HAP-1 (cell line): ENCODE measurements around the gene ZNRF3.
"Not testable (repeated sequence)": the region's sequence is repeated elsewhere in the genome, so short reads cannot be mapped to it uniquely, and the experiment has no call there.

Source experiments
- DNase-seq, 2 experiments: peaks; one replicate each; pipeline ENCODE4 v3.0.0-alpha.2; 2016 to 2020; ENCODE audit warnings: low spot score in 2 of 2
- H3K27me3 ChIP-seq: fragments of 250-450 bp; sonication (Bioruptor Pico); 2 replicates; pipeline ENCODE4 v1.5.1; 2020; ENCODE audit warnings: low read depth, mild to moderate bottlenecking, moderate library complexity
- H3K36me3 ChIP-seq: fragments of 250-450 bp; sonication (Bioruptor Pico); replicated peaks from 2 replicates; pipeline ENCODE4 v1.5.1; 2020; ENCODE audit warnings: mild to moderate bottlenecking
- H3K4me1 ChIP-seq: fragments of 250-450 bp; sonication (Bioruptor Pico); 2 replicates; pipeline ENCODE4 v1.5.1; 2020; ENCODE audit warnings: mild to moderate bottlenecking
- H3K4me3 ChIP-seq: fragments of 250-450 bp; sonication (Bioruptor Pico); 2 replicates; pipeline ENCODE4 v1.5.1; 2020; ENCODE audit warnings: mild to moderate bottlenecking, moderate library complexity
- H3K9me3 ChIP-seq: fragments of 250-450 bp; sonication (Bioruptor Pico); 2 replicates; pipeline ENCODE4 v1.5.1; 2020; ENCODE audit warnings: mild to moderate bottlenecking, moderate library complexity
- in situ Hi-C: fragments of 300-500 bp; cut with MboI; formaldehyde crosslinking; loops from 3 replicates; pipeline ENCODE4 v1.14.3; 2020; ENCODE audit warnings: low sequenced_read_pairs, inconsistent platforms, mixed read lengths

ZNRF3 gene

GRCh38 chr22:28868389-28868788, 15.0 kb upstream of the ZNRF3 start:
- H3K4me3 ChIP-seq, H3K4me1 ChIP-seq, H3K27me3 ChIP-seq, H3K9me3 ChIP-seq, H3K36me3 ChIP-seq, in situ Hi-C loops: not testable (repeated sequence)
- DNase-seq: peak in 1 of 2 experiments; percentile 22

GRCh38 chr22:28869736-28870135, 13.6 kb upstream of the ZNRF3 start:
- no peak for DNase-seq
- Histone ChIP-seq H3K36me3 (no peaks in the 10 kb centered on the region), H3K27me3 (no peaks in the 10 kb centered on the region), H3K4me3 (no peak overlapping the region), H3K4me1 (no peaks in the 10 kb centered on the region; the same call in 1 of the 2 replicates), H3K9me3 (no peaks in the 10 kb centered on the region)
- in situ Hi-C loops: no loop called here

GRCh38 chr22:28873183-28873963, 10.0 kb upstream of the ZNRF3 start:
- H3K27me3 ChIP-seq: no peaks in the 10 kb centered on the region
- no peak overlapping the region for H3K4me3 ChIP-seq
- DNase-seq: peak in 1 of 2 experiments; percentile 26
- no peaks in the 10 kb centered on the region; the same call in 1 of the 2 replicates for H3K4me1 ChIP-seq
- in situ Hi-C loops: no loop called here
- no peaks in the 10 kb centered on the region for H3K9me3 ChIP-seq
- H3K36me3 ChIP-seq: no peaks in the 10 kb centered on the region

DNA sequence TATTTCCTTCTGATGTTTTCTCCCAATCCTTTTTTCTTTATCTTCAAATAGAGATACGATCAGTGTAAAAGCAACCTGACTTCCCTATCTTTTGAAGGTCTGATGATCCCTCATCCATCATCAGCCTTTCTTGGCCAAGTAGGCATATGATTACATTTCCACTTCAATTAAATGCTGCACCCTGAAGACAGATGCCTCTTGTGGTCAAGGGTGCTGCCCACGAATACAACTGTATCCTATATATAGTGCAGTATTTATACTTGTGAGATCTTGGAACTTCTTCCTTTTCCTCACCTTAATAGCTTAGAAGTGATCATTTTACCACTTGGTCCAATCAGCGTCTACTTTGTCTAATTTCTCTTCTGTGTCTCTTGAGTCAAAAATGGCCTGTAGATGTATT, 9.3 kb upstream of the ZNRF3 start:
- no peaks in the 10 kb centered on the region for H3K36me3 ChIP-seq
- no peaks in the 10 kb centered on the region; the same call in 1 of the 2 replicates for H3K4me1 ChIP-seq
- no peaks in the 10 kb centered on the region for H3K9me3 ChIP-seq
- in situ Hi-C loops: no loop called here
- no peak for DNase-seq
- no peaks in the 10 kb centered on the region for H3K27me3 ChIP-seq
- no peak overlapping the region for H3K4me3 ChIP-seq

DNA sequence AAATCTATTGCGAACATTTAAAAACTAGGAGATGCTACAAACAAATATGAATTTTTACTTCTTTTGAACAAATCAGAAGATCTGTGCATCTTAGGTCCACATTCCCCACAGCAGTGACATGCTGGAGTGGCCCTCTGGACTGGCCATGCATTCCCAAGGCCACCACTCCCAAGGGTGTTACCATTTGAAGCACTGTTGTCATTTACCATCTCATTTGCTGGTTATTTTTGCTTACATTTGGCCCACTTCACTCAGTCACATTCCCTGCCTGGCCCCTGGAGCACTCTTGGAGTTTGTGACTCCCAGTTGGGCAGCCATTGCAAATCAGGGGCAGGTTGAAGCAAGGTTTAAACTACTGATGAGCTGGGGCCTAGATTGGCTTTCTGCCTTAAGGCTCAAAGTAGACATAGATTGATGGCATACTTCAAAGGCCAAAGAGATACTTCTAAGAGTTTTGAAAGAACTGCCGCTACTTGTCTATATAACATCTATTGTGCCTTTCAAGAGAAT, 8.5 kb upstream of the ZNRF3 start:
- in situ Hi-C loops: no loop called here
- Histone ChIP-seq H3K36me3 (no peaks in the 10 kb centered on the region), H3K4me1 (no peaks in the 10 kb centered on the region; the same call in 1 of the 2 replicates), H3K27me3 (no peaks in the 10 kb centered on the region), H3K9me3 (no peaks in the 10 kb centered on the region), H3K4me3 (no peak overlapping the region)
- no peak for DNase-seq

DNA sequence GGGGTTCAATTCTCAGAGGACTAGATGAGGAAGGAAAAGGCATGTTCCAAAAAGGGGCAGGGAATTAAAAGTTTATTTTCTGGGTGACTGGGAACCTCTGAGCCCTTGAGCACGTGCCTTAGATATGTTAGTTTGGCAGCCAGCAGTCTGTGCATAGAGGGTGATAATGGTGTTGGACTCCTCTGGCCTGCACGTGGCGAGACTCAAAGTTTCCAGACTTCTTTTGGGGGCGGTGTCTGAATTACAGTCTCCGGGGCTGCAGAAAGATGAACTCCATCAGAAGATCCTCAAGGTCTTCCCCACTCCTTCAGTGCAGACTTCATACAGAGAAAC, 861 bp upstream of the ZNRF3 start:
- DNase-seq: no peak
- peak overlapping the region; percentile 52 for H3K4me3 ChIP-seq
- no peaks in the 10 kb centered on the region; the same call in 1 of the 2 replicates for H3K27me3 ChIP-seq
- H3K9me3 ChIP-seq: no peaks in the 10 kb centered on the region
- peaks cover 32% of the 10 kb centered on the region for H3K4me1 ChIP-seq
- in situ Hi-C loops: no loop called here
- H3K36me3 ChIP-seq: no peaks in the 10 kb centered on the region

GRCh38 chr22:28883657-28883916, 215 bp downstream of the ZNRF3 start:
- DNase-seq: no peak
- H3K4me1 ChIP-seq: peaks cover 42% of the 10 kb centered on the region
- no peaks in the 10 kb centered on the region for H3K9me3 ChIP-seq
- in situ Hi-C loops: no loop called here
- H3K36me3 ChIP-seq: no peaks in the 10 kb centered on the region
- H3K27me3 ChIP-seq: no peaks in the 10 kb centered on the region; the same call in 1 of the 2 replicates
- peak overlapping the region; percentile 54 for H3K4me3 ChIP-seq

GRCh38 chr22:28883917-28884746, 760 bp downstream of the ZNRF3 start:
- DNase-seq: peak in 1 of 2 experiments; percentile 45
- Histone ChIP-seq H3K9me3 (no peaks in the 10 kb centered on the region), H3K36me3 (no peaks in the 10 kb centered on the region), H3K27me3 (no peaks in the 10 kb centered on the region; the same call in 1 of the 2 replicates), H3K4me1 (peaks cover 42% of the 10 kb centered on the region), H3K4me3 (peak overlapping the region; percentile 54)
- in situ Hi-C loops: no loop called here

DNA sequence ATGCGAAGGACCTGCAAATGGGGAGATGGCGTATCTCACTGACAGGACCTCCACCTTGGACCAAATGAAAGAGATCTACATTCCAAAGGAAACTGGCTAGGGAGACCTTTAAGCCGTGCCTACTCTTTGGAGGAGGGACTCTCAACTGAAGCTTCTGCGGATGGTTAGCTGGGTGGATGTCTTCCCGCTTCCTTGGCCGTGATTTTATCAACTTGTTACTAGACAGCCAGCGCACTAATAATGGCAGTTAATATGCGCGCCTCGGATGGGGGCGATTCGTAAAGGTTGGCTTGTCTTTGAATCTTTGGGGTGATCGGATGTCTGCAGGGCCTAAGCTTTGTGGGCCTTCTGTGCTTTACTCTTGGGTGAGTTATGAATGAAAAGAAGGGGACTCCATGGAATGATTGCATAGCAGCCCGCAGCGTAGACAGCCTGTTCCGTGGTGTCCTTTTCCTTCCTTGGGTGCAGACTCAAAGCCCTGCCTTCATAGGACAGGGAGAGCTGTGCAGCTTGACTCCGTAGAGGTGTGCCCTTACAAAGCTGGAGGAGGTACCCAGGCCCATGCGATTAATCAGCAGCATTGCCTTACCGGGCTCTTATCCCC, 1.5 kb downstream of the ZNRF3 start:
- Histone ChIP-seq H3K27me3 (no peaks in the 10 kb centered on the region; the same call in 1 of the 2 replicates), H3K4me1 (peaks cover 42% of the 10 kb centered on the region), H3K4me3 (peak overlapping the region; percentile 54), H3K9me3 (no peaks in the 10 kb centered on the region), H3K36me3 (no peaks in the 10 kb centered on the region)
- DNase-seq: peak; percentile 29 to 44
- in situ Hi-C loops: no loop called here

DNA sequence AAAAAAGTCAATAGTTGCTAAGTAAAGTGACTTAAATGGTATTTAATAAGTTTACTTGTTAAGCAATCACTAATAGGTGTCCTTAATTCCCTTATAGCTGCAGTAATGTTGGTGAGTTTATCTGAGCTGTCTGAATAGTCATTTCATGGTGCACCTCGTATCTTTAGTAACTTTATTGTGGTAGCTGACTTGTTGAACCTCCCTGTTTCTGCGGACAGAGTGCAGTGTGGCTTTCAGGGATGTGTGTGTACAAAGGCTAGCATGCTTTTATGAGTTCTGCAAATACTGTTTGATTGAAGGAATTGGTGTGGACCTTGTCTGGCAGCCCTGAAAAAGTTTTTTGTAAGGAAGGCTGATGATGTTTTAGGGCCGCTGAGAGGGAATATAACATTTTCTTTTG, 2.6 kb downstream of the ZNRF3 start:
- Histone ChIP-seq H3K9me3 (no peaks in the 10 kb centered on the region), H3K4me1 (peaks cover 42% of the 10 kb centered on the region), H3K36me3 (no peaks in the 10 kb centered on the region), H3K4me3 (peak overlapping the region; percentile 2; the same call in 1 of the 2 replicates), H3K27me3 (no peaks in the 10 kb centered on the region; the same call in 1 of the 2 replicates)
- in situ Hi-C loops: no loop called here
- DNase-seq: no peak

DNA sequence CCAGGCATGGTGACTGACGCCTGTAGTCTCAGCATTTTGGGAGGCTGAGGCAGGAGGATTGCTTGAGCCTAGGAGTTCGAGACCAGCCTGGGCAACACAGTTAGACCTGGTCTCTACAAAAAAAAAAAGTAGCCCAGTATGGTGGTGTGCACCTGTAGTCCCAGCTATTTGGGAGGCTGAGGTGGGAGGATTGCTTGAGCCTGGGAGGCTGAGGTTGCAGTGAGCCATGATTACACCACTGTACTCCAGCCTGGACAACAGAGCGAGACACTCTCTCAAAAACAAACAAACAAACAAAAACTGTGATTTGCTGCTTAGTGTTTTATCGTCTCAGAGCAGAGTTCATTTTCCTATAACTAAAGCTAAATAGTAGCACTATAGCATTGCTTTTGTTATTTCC, 3.3 kb downstream of the ZNRF3 start:
- DNase-seq, H3K36me3 ChIP-seq, H3K27me3 ChIP-seq, H3K9me3 ChIP-seq, H3K4me3 ChIP-seq, in situ Hi-C loops: not testable (repeated sequence)
- peaks cover 42% of the 10 kb centered on the region for H3K4me1 ChIP-seq

- in situ Hi-C loops: no loop called here
- H3K9me3 ChIP-seq: no peaks in the 10 kb centered on the region
- H3K27me3 ChIP-seq: no peaks in the 10 kb centered on the region; the same call in 1 of the 2 replicates
- DNase-seq: no peak
- H3K4me3 ChIP-seq: no peak overlapping the region
- H3K4me1 ChIP-seq: peaks cover 38% of the 10 kb centered on the region
- no peaks in the 10 kb centered on the region for H3K36me3 ChIP-seq
Measured at GRCh38 chr22:28887725-28888459, 4.5 kb downstream of the ZNRF3 start.

DNA sequence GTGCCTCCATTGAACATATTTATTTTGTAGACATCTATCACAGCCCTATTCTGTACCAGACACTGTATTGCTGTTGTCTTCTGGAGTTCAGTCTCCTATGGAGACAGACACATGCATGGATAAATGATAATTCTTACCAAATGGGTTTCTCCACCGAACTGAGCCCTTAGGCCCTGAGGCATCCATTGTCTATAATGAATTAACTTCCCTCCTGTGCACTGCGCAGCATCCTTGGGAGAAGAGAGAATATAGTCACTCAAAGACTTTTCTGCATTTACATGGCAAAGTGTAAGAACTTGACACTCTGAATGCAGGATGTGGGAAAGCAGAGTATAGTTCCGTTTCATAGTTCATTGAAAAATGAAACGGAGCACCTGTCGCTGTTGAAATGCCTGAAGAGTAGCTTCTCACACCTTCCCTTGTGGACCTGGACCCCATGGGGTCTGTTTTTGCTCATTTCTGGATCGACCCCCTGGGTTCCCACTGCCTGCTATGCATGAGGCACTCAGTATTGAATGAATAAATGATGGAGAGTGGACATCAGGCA, 6.2 kb downstream of the ZNRF3 start:
- no peak overlapping the region for H3K4me3 ChIP-seq
- H3K9me3 ChIP-seq: no peaks in the 10 kb centered on the region
- peaks cover 38% of the 10 kb centered on the region for H3K4me1 ChIP-seq
- in situ Hi-C loops: no loop called here
- DNase-seq: no peak
- H3K27me3 ChIP-seq: no peaks in the 10 kb centered on the region; the same call in 1 of the 2 replicates
- H3K36me3 ChIP-seq: no peaks in the 10 kb centered on the region
